T47D (cell line): ENCODE data around the gene PFDN4.

ENCODE experiments used
- DNase-seq, 2 experiments: peaks; one replicate each; pipeline versions ENCODE4 v3.0.0 to v3.0.0-alpha.2; 2011 to 2012; ENCODE audit warnings: low read depth in 1 of 2, low spot score in 1 of 2
- JUND ChIP-seq: IDR thresholded peaks from 2 replicates; pipeline ENCODE4 v1.6.1; 2012; ENCODE audit warnings: low read depth
- in situ Hi-C: cut with HindIII; loops from 2 replicates; pipeline ENCODE4 v1.10.0; 2016; ENCODE audit warnings: low sequenced_read_pairs, low pct_unique_long_range_greater_than_20kb

Gene PFDN4

DNA sequence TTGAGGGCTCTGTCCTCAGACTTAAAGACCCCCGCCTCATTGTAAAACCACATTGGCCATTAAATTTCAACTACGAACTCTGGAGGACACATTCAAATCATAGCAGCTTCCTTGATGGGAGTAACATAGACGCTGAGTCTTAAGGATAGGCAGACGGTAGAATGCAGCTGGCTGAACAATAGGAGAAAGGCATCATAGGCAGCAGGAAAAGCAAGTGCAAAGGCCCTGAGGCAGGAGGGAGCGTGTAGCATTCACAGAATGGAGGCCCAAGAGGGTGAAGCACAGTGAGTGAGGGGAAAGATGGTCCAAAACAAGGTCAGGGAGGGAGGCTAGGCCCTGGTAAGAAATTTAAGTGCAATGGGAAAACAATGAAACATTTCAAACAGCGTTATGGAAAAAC lies 8.6 kb upstream of the PFDN4 start:
- DNase-seq = no peak
- no peak for TF ChIP-seq JUND
- in situ Hi-C loops = no loop called here

DNA sequence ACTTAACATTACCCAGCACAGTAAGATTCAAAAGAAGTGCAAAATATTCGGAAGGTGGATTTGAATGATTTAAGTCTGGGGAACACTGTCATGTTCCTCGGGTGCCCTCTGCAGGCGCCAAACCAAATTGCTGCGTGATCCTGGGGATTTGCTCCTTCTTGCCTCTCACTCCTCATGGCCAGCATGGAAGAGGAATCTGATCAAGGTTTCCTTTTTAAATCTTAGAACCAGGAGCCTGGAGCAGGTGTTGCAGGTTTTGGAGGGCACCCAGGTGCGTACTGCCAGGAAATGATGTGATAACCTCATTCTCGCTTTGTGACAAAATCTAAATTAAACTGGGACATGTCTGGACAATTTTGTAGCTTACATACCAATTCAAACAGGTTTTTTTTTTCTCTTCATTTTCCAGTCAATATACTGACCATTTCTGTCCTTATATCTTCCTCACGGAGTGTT lies 8.1 kb upstream of the PFDN4 start:
- in situ Hi-C loops = no loop called here
- peak; percentile 58 to 89 for DNase-seq
- no peak for TF ChIP-seq JUND

- in situ Hi-C loops = no loop called here
- peak in 1 of 2 experiments; percentile 71 for DNase-seq
- TF ChIP-seq JUND = no peak
These were observed 7.2 kb upstream of the PFDN4 start for GRCh38 chr20:54200487-54201267.

DNA sequence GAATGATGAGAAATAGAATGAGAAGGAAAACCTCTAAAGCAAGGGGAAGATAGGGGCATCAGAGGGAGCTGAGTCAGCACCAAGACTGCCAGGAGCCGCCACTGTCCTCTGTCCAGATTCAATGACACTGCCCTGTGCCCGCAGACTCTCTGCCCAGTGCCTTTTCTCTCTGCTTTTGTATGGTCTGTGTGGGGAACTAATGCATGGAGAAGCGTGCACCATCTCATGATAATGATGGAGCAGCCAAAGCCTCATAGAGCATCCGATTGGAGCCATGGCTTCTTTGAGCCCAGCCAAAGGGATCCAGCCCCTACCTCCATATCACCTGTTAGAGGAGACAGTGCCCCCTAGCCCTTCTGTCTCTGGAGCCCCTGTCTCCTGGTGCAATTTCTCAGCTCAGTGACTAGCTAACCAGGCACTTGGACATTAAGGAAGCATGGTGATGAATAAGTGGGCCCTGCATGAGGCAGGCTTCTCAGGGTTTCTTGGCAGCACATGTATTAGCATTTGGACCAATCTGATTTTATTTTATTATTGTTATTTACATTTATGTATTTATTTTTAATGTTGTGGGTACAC lies 6.5 kb upstream of the PFDN4 start:
- TF ChIP-seq JUND = no peak
- in situ Hi-C loops = no loop called here
- DNase-seq = no peak

DNA sequence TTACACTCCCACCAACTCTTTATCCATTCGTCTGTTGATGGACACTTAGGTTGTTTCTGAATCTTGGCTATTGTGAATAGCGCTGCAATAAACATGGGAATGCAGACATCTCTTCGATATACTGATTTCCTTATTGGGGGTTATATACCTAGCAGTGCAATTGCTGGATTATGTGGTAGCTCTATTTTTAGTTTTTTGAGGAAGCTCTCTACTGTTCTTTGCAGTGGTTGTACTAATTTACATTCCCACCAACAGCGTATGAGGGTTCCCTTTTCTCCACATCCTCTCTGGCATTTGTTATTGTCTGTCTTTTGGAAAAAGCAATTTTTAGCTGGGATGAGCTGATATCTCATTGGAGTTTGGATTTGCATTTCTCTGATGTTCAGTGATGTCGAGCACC lies 4.6 kb upstream of the PFDN4 start:
- in situ Hi-C loops = no loop called here

GRCh38 chr20:54204063-54204462 lies 3.8 kb upstream of the PFDN4 start:
- no peak for TF ChIP-seq JUND
- in situ Hi-C loops = no loop called here
- DNase-seq = no peak

More for the DNA sequence above, 4.6 kb upstream of the PFDN4 start:
- TF ChIP-seq JUND = no peak
- no peak for DNase-seq

DNA sequence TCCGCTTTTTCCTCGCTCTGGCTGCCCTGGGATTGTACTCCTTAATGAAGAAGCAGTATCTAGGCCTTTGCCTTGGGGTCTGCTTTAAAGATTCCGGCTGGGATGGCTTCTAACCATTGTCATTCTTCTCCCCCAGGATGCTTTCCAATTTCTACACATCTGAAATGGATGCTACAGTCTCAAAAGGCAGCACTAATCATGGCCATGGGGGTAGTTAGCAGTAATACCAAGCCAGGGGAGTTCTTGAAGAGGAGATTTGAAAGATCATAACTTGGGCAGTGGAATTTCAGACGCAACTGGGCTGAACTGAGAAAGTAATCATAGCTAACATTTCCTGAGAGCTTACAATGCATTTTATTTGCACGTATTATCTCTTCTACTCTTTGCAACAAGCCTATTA lies 3.4 kb upstream of the PFDN4 start:
- no peak for TF ChIP-seq JUND
- in situ Hi-C loops = no loop called here
- DNase-seq = no peak

DNA sequence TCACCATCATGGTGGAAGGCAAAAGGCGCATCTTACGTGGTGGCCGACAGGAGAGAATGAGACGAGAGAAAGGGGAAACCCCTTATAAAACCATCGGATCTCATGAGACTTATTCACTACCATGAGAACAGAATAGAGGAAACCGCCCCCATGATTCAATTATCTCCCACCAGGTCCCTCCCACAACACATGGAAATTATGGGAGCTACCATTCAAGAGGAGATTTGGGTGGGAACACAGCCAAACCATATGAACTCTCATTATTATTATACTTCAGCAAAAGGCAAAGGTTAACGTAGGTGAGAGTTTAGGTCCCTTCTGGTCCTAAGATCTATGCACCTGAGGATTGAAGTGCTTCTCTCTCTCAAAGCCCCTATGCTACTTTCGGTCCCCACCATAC lies 2.4 kb upstream of the PFDN4 start:
- in situ Hi-C loops = no loop called here
- TF ChIP-seq JUND = no peak
- DNase-seq = no peak

DNA sequence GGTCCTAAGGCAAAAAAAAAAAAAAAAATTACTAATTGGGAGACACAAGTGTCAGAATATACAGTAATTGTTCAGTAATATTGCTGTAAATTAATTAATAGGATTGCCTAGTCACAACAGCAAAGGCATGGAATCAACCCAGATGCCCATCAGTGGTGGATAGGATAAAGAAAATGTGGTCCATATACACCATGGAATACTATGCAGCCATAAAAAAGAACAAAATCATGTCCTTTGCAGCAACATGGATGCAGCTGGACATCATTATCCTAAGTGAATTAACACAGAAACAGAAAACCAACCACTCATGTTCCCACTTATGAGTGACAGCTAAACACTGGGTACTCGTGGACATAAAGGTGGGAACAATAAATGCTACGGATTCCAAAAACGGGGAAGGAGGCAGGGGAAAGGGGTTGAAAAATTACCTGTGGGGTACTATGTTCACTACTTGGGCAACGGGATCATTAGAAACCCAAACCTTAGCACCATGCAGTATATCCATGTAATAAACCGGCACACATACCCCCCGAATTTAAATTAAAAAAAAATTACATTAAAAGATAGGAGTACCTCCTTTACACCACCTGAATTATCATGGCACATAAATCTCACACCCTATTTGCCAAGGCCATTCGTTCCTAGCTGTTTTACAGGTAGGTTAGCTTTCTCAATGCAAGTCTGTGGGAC lies 689 bp upstream of the PFDN4 start:
- in situ Hi-C loops = no loop called here
- no peak for DNase-seq
- TF ChIP-seq JUND = no peak

DNA sequence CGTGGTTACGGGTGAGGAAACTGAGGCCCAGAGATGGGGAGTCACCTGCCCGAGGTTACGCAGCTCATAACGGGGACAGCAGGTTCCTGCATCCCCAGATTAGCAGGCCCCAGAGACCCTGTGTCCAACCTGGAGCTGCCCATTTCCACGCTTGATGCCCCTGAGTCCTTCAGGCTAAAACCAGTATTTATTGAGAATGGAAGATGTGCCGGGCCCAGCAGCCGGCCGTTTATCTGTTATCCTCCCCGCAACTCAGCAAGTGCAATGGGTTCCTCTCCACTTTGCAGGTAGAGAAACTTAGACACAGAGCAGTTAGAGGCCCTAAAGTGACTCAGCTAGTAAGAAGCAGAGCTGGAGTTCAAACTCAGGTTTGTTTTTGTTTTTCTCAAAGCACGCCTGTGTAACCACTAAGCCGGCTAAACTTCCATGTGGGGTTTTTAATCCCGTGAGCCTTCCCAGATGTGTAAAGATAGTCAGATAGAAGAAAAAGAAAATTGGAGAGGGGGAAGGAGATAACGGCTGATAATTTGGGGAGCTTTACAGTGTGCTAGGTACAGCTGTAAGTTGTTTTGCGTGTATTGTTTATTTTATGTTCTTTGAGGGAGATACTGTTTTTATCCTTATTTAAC lies 775 bp downstream of the PFDN4 start:
- in situ Hi-C loops = no loop called here
- TF ChIP-seq JUND = no peak
- no peak for DNase-seq

DNA sequence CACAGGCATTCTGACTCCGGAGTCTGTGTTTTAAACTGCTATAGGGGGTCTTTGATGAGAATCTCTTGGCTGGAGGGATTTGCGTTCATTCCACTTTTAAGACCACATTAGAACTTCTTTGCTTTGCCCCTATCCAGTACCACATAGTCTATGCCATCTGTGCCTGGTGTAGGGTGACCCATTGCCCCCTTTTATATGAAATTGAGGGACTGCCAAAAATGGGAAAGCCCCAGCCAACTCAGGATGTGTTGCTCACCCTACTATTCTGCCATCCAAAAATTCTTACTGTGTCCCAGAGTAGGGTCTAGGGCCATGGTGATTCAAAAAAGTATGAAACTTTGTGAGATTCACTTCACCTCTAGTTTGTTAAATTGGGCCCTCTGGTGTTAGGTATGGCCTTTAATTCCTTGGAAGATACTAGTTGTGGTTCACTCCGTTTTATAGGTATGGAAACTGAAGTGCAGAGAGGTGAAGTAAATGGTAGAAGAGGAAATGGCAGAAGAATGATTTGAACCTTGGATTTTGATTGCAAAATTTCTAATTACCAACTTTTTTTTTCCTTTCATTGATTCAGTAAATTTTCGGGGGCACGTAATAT lies 1.4 kb downstream of the PFDN4 start:
- peak in 1 of 2 experiments; percentile 25 for DNase-seq
- no peak for TF ChIP-seq JUND
- in situ Hi-C loops = no loop called here

DNA sequence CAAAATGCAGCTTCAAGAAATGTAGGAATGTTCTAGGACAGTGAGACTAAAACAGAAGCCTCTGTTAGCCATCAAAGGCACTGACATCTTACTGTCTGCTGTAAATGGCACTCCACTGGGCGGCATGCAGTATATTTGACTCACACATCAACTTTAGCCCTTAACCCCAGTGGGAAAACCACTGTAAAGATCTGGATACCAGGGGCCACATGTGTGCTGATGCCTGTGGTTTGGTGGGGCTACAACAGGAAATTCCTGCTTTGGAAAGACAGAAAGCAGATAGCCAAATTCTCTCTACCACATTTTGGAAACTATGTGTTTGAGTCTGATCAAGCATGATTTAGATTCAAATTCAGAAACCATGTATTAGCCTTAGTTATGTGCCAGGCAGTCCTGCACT lies 4.3 kb downstream of the PFDN4 start:
- DNase-seq = no peak
- no peak for TF ChIP-seq JUND
- in situ Hi-C loops = no loop called here
